HepG2 (cell line): Measurements from ENCODE around the gene AP2B1. TPM values are rescaled to one million over a fixed set of nuclear protein-coding genes. Genes with fewer than 3 reads are reported as not detected.

Source experiments
- AGO2 ChIP-seq: fragments of 200-400 bp; formaldehyde crosslinking; optimal IDR thresholded peaks from 2 replicates; pipeline ENCODE3; 2017; ENCODE audit warnings: mild to moderate bottlenecking, low read depth, low read length, moderate library complexity
- CEBPG ChIP-seq: IDR thresholded peaks from 2 replicates; pipeline ENCODE4 v1.6.1; 2016
- FIP1L1 ChIP-seq: fragments of 200-400 bp; formaldehyde crosslinking; IDR thresholded peaks from 2 replicates; pipeline ENCODE4 v1.6.1; 2018; ENCODE audit warnings: low read depth, mild to moderate bottlenecking, low read length, moderate library complexity, borderline replicate concordance; ENCODE audit not compliant: insufficient read depth
- GATAD2A ChIP-seq: IDR thresholded peaks from 2 replicates; pipeline ENCODE4 v1.6.1; 2016
- GLMP ChIP-seq: sonication (generic); formaldehyde crosslinking; IDR thresholded peaks from 2 replicates; pipeline ENCODE4 v1.9.0; 2021; ENCODE audit warnings: missing genetic modification reagents, mild to moderate bottlenecking, borderline replicate concordance
- KMT2B ChIP-seq: IDR thresholded peaks from 2 replicates; pipeline ENCODE4 v1.6.1; 2016; ENCODE audit warnings: missing genetic modification reagents, missing compliant biosample characterization
- MTA3 ChIP-seq: sonication (generic); formaldehyde crosslinking; IDR thresholded peaks from 2 replicates; pipeline ENCODE4 v1.4.0; 2020; ENCODE audit warnings: missing genetic modification reagents
- NCOA5 ChIP-seq: sonication (generic); formaldehyde crosslinking; IDR thresholded peaks from 2 replicates; pipeline ENCODE4 v1.4.0; 2020; ENCODE audit warnings: missing genetic modification reagents
- NFIC ChIP-seq: IDR thresholded peaks from 2 replicates; pipeline ENCODE4 v1.6.1; 2012; ENCODE audit warnings: mild to moderate bottlenecking, low read length, inconsistent platforms
- NR2C2 ChIP-seq: sonication (generic); formaldehyde crosslinking; IDR thresholded peaks from 2 replicates; pipeline ENCODE4 v1.4.0; 2020; ENCODE audit warnings: missing genetic modification reagents, mild to moderate bottlenecking, moderate library complexity, borderline replicate concordance
- NR2F2 ChIP-seq: IDR thresholded peaks from 2 replicates; pipeline ENCODE4 v1.6.1; 2012; ENCODE audit warnings: low read depth, inconsistent platforms, borderline replicate concordance
- POGZ ChIP-seq: sonication (generic); formaldehyde crosslinking; IDR thresholded peaks from 2 replicates; pipeline ENCODE4 v1.4.0; 2020; ENCODE audit warnings: mild to moderate bottlenecking, missing genetic modification reagents
- SALL2 ChIP-seq: sonication (generic); formaldehyde crosslinking; IDR thresholded peaks from 2 replicates; pipeline ENCODE4 v1.8.1; 2023; ENCODE audit warnings: mild to moderate bottlenecking, missing genetic modification reagents, inconsistent platforms
- SYNCRIP ChIP-seq: fragments of 200-400 bp; formaldehyde crosslinking; IDR thresholded peaks from 2 replicates; pipeline ENCODE4 v1.6.1; 2018; ENCODE audit warnings: mild to moderate bottlenecking, low read depth, low read length; ENCODE audit not compliant: insufficient read depth
- TBX2 ChIP-seq: sonication (generic); formaldehyde crosslinking; IDR thresholded peaks from 2 replicates; pipeline ENCODE4 v1.5.0; 2020; ENCODE audit warnings: missing genetic modification reagents, mild to moderate bottlenecking, borderline replicate concordance
- ZEB1 ChIP-seq: IDR thresholded peaks from 2 replicates; pipeline ENCODE4 v1.6.1; 2012; ENCODE audit warnings: mild to moderate bottlenecking, low read depth, inconsistent platforms; ENCODE audit not compliant: insufficient replicate concordance
- ZNF121 ChIP-seq: sonication (generic); formaldehyde crosslinking; IDR thresholded peaks from 2 replicates; pipeline ENCODE4 v1.5.0; 2020; ENCODE audit warnings: mild to moderate bottlenecking, missing genetic modification reagents
- ZNF282 ChIP-seq: fragments of 450-650 bp; IDR thresholded peaks from 2 replicates; pipeline ENCODE4 v1.6.1; 2018; ENCODE audit not compliant: partially characterized antibody
- ZNF335 ChIP-seq: sonication (generic); formaldehyde crosslinking; IDR thresholded peaks from 2 replicates; pipeline ENCODE4 v1.4.0; 2020; ENCODE audit warnings: missing genetic modification reagents
- ZNF446 ChIP-seq: sonication (generic); formaldehyde crosslinking; IDR thresholded peaks from 2 replicates; pipeline ENCODE4 v1.5.0; 2020; ENCODE audit warnings: mild to moderate bottlenecking, missing genetic modification reagents
- ZNF510 ChIP-seq: sonication (generic); formaldehyde crosslinking; IDR thresholded peaks from 2 replicates; pipeline ENCODE4 v1.4.0; 2020; ENCODE audit warnings: low read depth, mild to moderate bottlenecking, missing genetic modification reagents
- ZNF569 ChIP-seq: sonication (generic); formaldehyde crosslinking; IDR thresholded peaks from 2 replicates; pipeline ENCODE4 v1.5.0; 2020; ENCODE audit warnings: mild to moderate bottlenecking, missing genetic modification reagents, moderate library complexity, borderline replicate concordance
- ZNF670 ChIP-seq: sonication (generic); formaldehyde crosslinking; IDR thresholded peaks from 2 replicates; pipeline ENCODE4 v1.8.0; 2022; ENCODE audit warnings: mild to moderate bottlenecking, missing genetic modification reagents, borderline replicate concordance
- polyA plus RNA-seq, 8 experiments: library from polyadenylated mRNA; depleted of rRNA in 3 of 8; stranded (reverse) in 7 of 8; unstranded in 1 of 8; fragments of >200 nt; fragmentation: Illumina TruSeq in 4 of 8; extraction: Trizol in 4 of 8; gene quantifications; 2 replicates each; pipeline versions ENCODE4 v1.2.1 to v1.2.3, GENCODE V29; 2011 to 2016; ENCODE audit warnings: low read depth in 4 of 8, missing spikeins in 1 of 8, mixed read lengths in 1 of 8; ENCODE audit not compliant: insufficient read depth in 1 of 8
- total RNA-seq, 5 experiments: library from RNA; depleted of rRNA; stranded (reverse); fragments of >200 nt; fragmentation: Illumina TruSeq; extraction: Trizol; gene quantifications; 2 replicates each; pipeline ENCODE4 v1.2.3, GENCODE V29; 2016; ENCODE audit warnings: low read depth in 1 of 5
- TF ChIP-seq, protein P1 (sequence below): sonication (generic); formaldehyde crosslinking; IDR thresholded peaks from 2 replicates; pipeline ENCODE4 v1.9.0; 2021; ENCODE audit warnings: missing genetic modification reagents, mild to moderate bottlenecking, borderline replicate concordance
- TF ChIP-seq, protein P2 (sequence below): sonication (generic); formaldehyde crosslinking; IDR thresholded peaks from 2 replicates; pipeline ENCODE4 v1.4.0; 2020; ENCODE audit warnings: missing genetic modification reagents

AP2B1 gene
- total and polyA plus RNA-seq, 2 of the 13 experiments (the other 11 are each of a cell fraction or from before 2014, with no cell fraction given) = 23.8 to 71.3 TPM

GRCh38 chr17:35587074-35587961, at the start of gene AP2B1 (continued):
- TF ChIP-seq GLMP (CRISPR knock-in tag) (no peak), AGO2 (no peak), SYNCRIP (no peak), KMT2B (CRISPR knock-in tag) (peak; percentile 92), SALL2 (CRISPR knock-in tag) (peak; percentile 26; the same call in 1 of the 2 replicates), MTA3 (no peak), CEBPG (CRISPR knock-in tag) (no peak; the same call in 1 of the 2 replicates), GATAD2A (peak; percentile 84), ZNF446 (CRISPR knock-in tag) (no peak), NFIC (no peak), ZNF121 (no peak), ZEB1 (no peak), TBX2 (CRISPR knock-in tag) (peak; percentile 52; the same call in 1 of the 2 replicates), ZNF510 (CRISPR knock-in tag) (no peak), NR2C2 (CRISPR knock-in tag) (peak; percentile 94), ZNF569 (CRISPR knock-in tag) (no peak), ZNF282 (no peak), ZNF670 (CRISPR knock-in tag) (no peak), NR2F2 (no peak), ZNF335 (CRISPR knock-in tag) (peak; percentile 91), FIP1L1 (no peak), POGZ (CRISPR knock-in tag) (peak; percentile 98), NCOA5 (CRISPR knock-in tag) (no peak)
- TF ChIP-seq, protein P1, sequence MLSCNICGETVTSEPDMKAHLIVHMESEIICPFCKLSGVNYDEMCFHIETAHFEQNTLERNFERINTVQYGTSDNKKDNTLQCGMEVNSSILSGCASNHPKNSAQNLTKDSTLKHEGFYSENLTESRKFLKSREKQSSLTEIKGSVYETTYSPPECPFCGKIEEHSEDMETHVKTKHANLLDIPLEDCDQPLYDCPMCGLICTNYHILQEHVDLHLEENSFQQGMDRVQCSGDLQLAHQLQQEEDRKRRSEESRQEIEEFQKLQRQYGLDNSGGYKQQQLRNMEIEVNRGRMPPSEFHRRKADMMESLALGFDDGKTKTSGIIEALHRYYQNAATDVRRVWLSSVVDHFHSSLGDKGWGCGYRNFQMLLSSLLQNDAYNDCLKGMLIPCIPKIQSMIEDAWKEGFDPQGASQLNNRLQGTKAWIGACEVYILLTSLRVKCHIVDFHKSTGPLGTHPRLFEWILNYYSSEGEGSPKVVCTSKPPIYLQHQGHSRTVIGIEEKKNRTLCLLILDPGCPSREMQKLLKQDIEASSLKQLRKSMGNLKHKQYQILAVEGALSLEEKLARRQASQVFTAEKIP (CRISPR knock-in tag) = no peak
- TF ChIP-seq, protein P2, sequence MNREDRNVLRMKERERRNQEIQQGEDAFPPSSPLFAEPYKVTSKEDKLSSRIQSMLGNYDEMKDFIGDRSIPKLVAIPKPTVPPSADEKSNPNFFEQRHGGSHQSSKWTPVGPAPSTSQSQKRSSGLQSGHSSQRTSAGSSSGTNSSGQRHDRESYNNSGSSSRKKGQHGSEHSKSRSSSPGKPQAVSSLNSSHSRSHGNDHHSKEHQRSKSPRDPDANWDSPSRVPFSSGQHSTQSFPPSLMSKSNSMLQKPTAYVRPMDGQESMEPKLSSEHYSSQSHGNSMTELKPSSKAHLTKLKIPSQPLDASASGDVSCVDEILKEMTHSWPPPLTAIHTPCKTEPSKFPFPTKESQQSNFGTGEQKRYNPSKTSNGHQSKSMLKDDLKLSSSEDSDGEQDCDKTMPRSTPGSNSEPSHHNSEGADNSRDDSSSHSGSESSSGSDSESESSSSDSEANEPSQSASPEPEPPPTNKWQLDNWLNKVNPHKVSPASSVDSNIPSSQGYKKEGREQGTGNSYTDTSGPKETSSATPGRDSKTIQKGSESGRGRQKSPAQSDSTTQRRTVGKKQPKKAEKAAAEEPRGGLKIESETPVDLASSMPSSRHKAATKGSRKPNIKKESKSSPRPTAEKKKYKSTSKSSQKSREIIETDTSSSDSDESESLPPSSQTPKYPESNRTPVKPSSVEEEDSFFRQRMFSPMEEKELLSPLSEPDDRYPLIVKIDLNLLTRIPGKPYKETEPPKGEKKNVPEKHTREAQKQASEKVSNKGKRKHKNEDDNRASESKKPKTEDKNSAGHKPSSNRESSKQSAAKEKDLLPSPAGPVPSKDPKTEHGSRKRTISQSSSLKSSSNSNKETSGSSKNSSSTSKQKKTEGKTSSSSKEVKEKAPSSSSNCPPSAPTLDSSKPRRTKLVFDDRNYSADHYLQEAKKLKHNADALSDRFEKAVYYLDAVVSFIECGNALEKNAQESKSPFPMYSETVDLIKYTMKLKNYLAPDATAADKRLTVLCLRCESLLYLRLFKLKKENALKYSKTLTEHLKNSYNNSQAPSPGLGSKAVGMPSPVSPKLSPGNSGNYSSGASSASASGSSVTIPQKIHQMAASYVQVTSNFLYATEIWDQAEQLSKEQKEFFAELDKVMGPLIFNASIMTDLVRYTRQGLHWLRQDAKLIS (CRISPR knock-in tag) = no peak
